Breast epithelium (tissue), 4 donors: ENCODE data around the gene MYO1F. TPM values are rescaled to one million over a fixed set of nuclear protein-coding genes. Genes with fewer than 3 reads are reported as not detected.

Experiments
- DNase-seq, 2 donors: peaks; one replicate each; pipeline ENCODE4 v3.0.0-alpha.2; 2019; ENCODE audit warnings: low spot score in 2 of 2
- H3K27ac ChIP-seq, 2 donors: fragments of 200-600 bp; sonication (generic) in 1 of 2; one replicate each; pipeline ENCODE4 v1.5.1; 2016 to 2019; ENCODE audit warnings: mild to moderate bottlenecking in 1 of 2
- H3K27me3 ChIP-seq, 2 donors: fragments of 200-600 bp; sonication (generic) in 1 of 2; one replicate each; pipeline versions ENCODE4 v1.5.1 to v1.6.0; 2017 to 2019; ENCODE audit warnings: control low read depth in 1 of 2, mild to moderate bottlenecking in 1 of 2
- H3K36me3 ChIP-seq: fragments of 200-600 bp; one replicate; pipeline ENCODE4 v1.5.1; 2019
- H3K4me1 ChIP-seq, 2 donors: fragments of 200-600 bp; sonication (generic); one replicate each; pipeline ENCODE4 v1.5.1; 2016 to 2019; ENCODE audit warnings: control low read depth in 1 of 2
- H3K4me3 ChIP-seq, 3 donors: fragments of 200-600 bp; sonication (generic); 1 replicate in 2 of 3; 2 replicates in 1 of 3; pipeline ENCODE4 v1.5.1; 2016 to 2019; ENCODE audit warnings: mild to moderate bottlenecking in 3 of 3, moderate library complexity in 2 of 3
- H3K9me3 ChIP-seq, 2 donors: fragments of 200-600 bp; sonication (generic) in 1 of 2; one replicate each; pipeline ENCODE4 v1.5.1; 2016 to 2019; ENCODE audit warnings: control low read depth in 1 of 2
- POLR2A ChIP-seq: fragments of 450-650 bp; IDR thresholded peaks from one replicate; pipeline ENCODE4 v1.6.1; 2016; ENCODE audit warnings: antibody characterized with exemption, mild to moderate bottlenecking, moderate library complexity
- POLR2AphosphoS5 ChIP-seq, 3 donors: sonication (generic); formaldehyde crosslinking; IDR thresholded peaks; one replicate each; pipeline ENCODE4 v1.6.1; 2017; ENCODE audit warnings: antibody characterized with exemption in 3 of 3
- intact Hi-C: fragments of 100-400 bp; cut with DNase I; formaldehyde crosslinking; loops from one replicate; pipeline ENCODE4 v1.15.1; 2023; ENCODE audit warnings: low total_unique reads
- total RNA-seq, 3 donors: library from RNA; depleted of rRNA; stranded (reverse); fragments of >200 nt; gene quantifications; one replicate each; pipeline ENCODE4 v1.1.0, GENCODE V29; 2016
- TF ChIP-seq, protein P1 (sequence below), 3 donors: fragments of 450-650 bp; IDR thresholded peaks; one replicate each; pipeline ENCODE4 v1.5.1; 2016 to 2017; ENCODE audit warnings: antibody characterized with exemption in 3 of 3, mild to moderate bottlenecking in 3 of 3, moderate library complexity in 3 of 3

Gene MYO1F
- total RNA-seq, 3 donors from 2014 or later: 8.5 to 31.0 (median 11.3) TPM

DNA sequence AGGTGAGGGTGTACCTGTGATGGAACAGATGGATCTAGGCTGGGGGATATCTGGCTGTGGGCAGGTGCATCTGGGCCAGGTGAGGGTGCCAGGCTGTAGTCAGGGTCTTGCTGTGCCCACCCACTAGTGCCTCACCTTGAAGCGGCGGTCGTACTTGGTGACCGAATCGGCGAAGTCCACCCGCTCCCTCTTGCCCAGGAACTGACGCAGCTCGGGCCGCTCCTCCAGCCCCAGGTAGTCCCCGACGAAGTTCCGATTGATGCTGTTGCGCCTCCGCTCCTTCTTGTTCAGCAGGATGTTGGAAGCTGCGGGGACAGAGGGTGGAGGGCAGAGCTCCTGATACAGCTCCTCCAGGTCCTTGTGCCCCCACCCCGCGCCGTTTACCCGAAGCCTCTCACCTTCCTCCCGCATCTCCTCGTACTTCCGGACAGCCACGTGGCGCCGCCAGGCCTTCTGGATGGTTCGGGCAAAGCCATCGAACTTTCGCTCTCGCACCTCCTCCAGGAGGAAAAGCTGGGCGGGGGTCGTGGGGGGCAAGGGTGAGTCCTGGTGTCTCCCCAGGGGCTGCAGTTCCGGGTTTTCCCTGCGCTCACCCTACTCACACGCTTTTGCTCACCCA lies 47.1 kb downstream of the MYO1F start:
- DNase-seq: no peak
- H3K27me3 ChIP-seq: no peaks in the 10 kb centered on the region
- TF ChIP-seq POLR2AphosphoS5 (IDR thresholded peaks at IDR 0.05): no peak
- TF ChIP-seq POLR2A: no peak
- TF ChIP-seq, protein P1, sequence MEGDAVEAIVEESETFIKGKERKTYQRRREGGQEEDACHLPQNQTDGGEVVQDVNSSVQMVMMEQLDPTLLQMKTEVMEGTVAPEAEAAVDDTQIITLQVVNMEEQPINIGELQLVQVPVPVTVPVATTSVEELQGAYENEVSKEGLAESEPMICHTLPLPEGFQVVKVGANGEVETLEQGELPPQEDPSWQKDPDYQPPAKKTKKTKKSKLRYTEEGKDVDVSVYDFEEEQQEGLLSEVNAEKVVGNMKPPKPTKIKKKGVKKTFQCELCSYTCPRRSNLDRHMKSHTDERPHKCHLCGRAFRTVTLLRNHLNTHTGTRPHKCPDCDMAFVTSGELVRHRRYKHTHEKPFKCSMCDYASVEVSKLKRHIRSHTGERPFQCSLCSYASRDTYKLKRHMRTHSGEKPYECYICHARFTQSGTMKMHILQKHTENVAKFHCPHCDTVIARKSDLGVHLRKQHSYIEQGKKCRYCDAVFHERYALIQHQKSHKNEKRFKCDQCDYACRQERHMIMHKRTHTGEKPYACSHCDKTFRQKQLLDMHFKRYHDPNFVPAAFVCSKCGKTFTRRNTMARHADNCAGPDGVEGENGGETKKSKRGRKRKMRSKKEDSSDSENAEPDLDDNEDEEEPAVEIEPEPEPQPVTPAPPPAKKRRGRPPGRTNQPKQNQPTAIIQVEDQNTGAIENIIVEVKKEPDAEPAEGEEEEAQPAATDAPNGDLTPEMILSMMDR (IDR thresholded peaks at IDR 0.05): no peak
- no peak overlapping the region for H3K4me3 ChIP-seq
- intact Hi-C loops: no loop called here
- H3K27ac ChIP-seq: no peak overlapping the region
- no peaks in the 10 kb centered on the region for H3K36me3 ChIP-seq
- H3K4me1 ChIP-seq: no peaks in the 10 kb centered on the region
- no peaks in the 10 kb centered on the region for H3K9me3 ChIP-seq

DNA sequence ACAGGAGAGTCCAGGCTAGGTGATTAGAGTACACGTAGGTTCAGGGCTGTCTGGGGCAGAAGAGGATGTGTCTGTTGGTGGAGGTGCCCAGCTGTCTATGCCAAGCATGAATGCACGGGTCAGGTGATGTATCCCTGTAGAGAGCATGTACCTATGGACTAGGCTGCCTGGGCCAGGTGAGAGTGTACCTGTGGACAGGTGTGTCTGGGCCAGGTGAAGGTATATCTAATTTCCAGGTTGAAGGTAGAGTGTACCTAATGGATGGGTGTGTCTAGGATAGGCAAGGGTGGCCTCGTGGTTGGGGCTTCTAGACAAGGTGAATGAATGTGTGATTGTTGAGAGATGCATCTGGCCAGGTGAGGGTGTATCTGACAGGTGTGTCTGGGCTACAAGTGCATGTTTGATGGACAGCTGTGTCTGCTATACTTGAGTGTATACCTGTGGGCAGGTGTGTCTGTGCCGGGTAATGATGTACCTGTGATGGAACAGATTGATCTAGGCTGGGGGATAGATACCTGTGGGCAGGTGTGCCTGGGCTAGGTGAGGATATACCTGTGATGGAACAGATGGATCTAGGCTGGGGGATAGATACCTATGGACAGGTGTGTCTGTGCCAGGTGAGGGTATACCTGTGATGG lies 47.8 kb downstream of the MYO1F start:
- intact Hi-C loops: no loop called here
- Histone ChIP-seq H3K36me3 (no peaks in the 10 kb centered on the region), H3K4me3 (no peak overlapping the region), H3K27ac (no peak overlapping the region), H3K27me3 (no peaks in the 10 kb centered on the region), H3K4me1 (no peaks in the 10 kb centered on the region), H3K9me3 (no peaks in the 10 kb centered on the region)
- no peak for DNase-seq
- TF ChIP-seq POLR2AphosphoS5 (IDR thresholded peaks at IDR 0.05) (no peak), POLR2A (no peak)
- TF ChIP-seq, protein P1 (IDR thresholded peaks at IDR 0.05): no peak

DNA sequence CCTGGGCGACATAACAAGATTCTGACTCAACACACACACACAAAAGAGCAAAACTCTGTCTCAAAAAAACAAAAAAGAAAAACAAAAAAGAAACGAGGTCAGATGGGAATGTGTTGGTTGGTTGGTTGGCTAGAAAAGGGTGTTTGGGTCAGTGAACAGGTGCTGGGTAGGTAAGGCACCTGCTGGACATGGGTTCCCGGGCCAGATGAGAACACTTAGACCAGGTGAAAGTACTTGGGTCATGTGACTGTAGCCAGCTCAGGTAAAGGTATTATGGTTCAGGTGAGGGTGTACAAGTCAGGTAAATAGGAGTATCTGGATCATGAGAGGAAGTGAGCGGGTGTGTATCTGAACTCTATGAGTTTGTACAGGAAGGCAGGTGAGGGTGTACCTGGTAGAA lies 48.7 kb downstream of the MYO1F start:
- H3K27ac ChIP-seq: no peak overlapping the region
- intact Hi-C loops: no loop called here
- TF ChIP-seq POLR2AphosphoS5 (IDR thresholded peaks at IDR 0.05): no peak
- DNase-seq: no peak
- H3K4me3 ChIP-seq: no peak overlapping the region
- H3K4me1 ChIP-seq: no peaks in the 10 kb centered on the region
- no peaks in the 10 kb centered on the region for H3K36me3 ChIP-seq
- H3K9me3 ChIP-seq: no peaks in the 10 kb centered on the region
- H3K27me3 ChIP-seq: no peaks in the 10 kb centered on the region

DNA sequence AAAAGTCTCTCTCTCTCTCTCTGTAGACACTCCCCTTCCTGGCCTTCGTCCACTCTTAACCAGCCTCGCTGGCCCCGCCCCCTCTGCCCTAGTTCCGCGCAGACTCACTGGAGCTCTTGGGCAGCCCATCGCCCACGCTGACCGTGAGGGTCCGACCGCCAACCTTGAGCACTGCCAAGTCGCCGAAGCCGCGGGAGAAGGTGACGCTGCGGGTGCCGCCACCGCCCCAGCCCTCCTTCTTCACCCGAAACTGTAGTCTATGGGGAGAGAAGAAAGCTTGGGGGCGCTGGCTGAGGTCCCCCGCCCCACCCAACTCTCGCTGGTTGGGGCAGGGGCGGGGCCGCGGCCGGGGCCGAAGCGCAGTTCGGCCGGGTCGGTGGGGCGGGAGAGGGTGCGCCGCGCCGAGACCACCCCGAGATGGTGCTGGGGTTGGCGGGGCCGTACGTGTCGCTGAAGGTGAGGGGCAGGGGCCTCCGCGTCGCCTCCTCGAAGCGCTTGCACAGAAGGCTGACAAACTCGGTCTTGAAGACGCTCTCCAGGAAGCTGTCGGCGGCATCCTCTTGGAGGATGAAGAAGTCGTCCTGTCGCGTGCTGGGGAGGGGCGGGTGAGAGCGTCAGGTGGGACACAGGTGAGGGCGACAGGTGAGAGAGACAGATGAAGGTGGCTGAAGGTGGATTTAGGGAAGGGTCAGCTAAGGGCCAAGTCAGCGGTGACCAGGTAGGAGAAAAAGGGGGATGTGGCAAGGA lies 50.7 kb downstream of the MYO1F start:
- peak overlapping the region; percentile 60 to 90 (median 84) for H3K4me3 ChIP-seq
- H3K4me1 ChIP-seq: no peaks in the 10 kb centered on the region
- DNase-seq: peak; percentile 92 to 94
- no peaks in the 10 kb centered on the region for H3K9me3 ChIP-seq
- intact Hi-C loops: no loop called here
- H3K27ac ChIP-seq: peak overlapping the region; percentile 97
- no peaks in the 10 kb centered on the region for H3K27me3 ChIP-seq
- TF ChIP-seq, protein P1 (IDR thresholded peaks at IDR 0.05): no peak
- TF ChIP-seq POLR2A (peak; percentile 57), POLR2AphosphoS5 (IDR thresholded peaks at IDR 0.05) (no peak)
- no peaks in the 10 kb centered on the region for H3K36me3 ChIP-seq

DNA sequence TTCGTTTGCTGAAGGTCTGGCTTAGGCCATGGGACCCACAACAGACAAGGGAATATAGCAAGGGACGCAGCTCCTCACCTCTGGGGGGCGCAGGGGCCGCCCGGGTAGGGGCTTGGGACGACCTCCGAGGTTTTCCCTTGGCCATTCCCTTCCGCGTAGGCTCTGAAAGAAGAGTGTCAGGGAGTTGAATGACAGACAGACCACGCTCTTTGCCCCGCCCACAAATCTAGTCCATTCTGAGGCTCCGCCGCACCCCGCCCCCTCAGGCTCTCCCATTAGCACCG lies 51.9 kb downstream of the MYO1F start:
- H3K27ac ChIP-seq: peak overlapping the region; percentile 97
- H3K4me3 ChIP-seq: peak overlapping the region; percentile 31 to 90 (median 84)
- no peaks in the 10 kb centered on the region for H3K27me3 ChIP-seq
- H3K36me3 ChIP-seq: no peaks in the 10 kb centered on the region
- H3K4me1 ChIP-seq: no peaks in the 10 kb centered on the region
- TF ChIP-seq POLR2AphosphoS5 (IDR thresholded peaks at IDR 0.05): no peak
- no peak for TF ChIP-seq POLR2A
- TF ChIP-seq, protein P1 (IDR thresholded peaks at IDR 0.05): no peak
- no peaks in the 10 kb centered on the region for H3K9me3 ChIP-seq
- intact Hi-C loops: no loop called here
- no peak for DNase-seq
